H9 (cell line): ENCODE data around the gene PCDHGC5. TPM values are rescaled to one million over a fixed set of nuclear protein-coding genes. Genes with fewer than 3 reads are reported as not detected.

Source experiments
- DNase-seq: peaks from one replicate; pipeline ENCODE4 v3.0.0-alpha.2; 2017
- H2AFZ ChIP-seq: one replicate; pipeline ENCODE4 v1.6.1; 2013; ENCODE audit warnings: mild to moderate bottlenecking, low read length, control low read depth, moderate library complexity
- H2AK5ac ChIP-seq: 2 replicates; pipeline ENCODE4 v1.6.1; 2013; ENCODE audit warnings: low read length, control low read depth, mixed read lengths; ENCODE audit not compliant: insufficient read length
- H2BK120ac ChIP-seq: one replicate; pipeline ENCODE4 v1.6.1; 2013; ENCODE audit warnings: low read depth, mild to moderate bottlenecking, low read length, control low read depth, inconsistent platforms; ENCODE audit not compliant: poor library complexity, severe bottlenecking
- H2BK12ac ChIP-seq: 2 replicates; pipeline ENCODE4 v1.6.1; 2013; ENCODE audit warnings: low read length, control low read depth, mixed read lengths, low read depth; ENCODE audit not compliant: insufficient read length
- H2BK15ac ChIP-seq: 2 replicates; pipeline ENCODE4 v1.6.1; 2013; ENCODE audit warnings: low read depth, low read length, control low read depth
- H2BK20ac ChIP-seq: one replicate; pipeline ENCODE4 v1.6.1; 2013; ENCODE audit warnings: low read depth, mild to moderate bottlenecking, low read length, control low read depth, inconsistent platforms; ENCODE audit not compliant: poor library complexity, severe bottlenecking
- H2BK5ac ChIP-seq: 2 replicates; pipeline ENCODE4 v1.6.1; 2013; ENCODE audit warnings: low read length, control low read depth, mixed read lengths; ENCODE audit not compliant: insufficient read length
- H3K14ac ChIP-seq: 2 replicates; pipeline ENCODE4 v1.6.1; 2013; ENCODE audit warnings: low read length, control low read depth; ENCODE audit not compliant: insufficient read depth
- H3K18ac ChIP-seq: 2 replicates; pipeline ENCODE4 v1.6.1; 2013; ENCODE audit warnings: low read depth, mild to moderate bottlenecking, mixed read lengths, low read length, control low read depth; ENCODE audit not compliant: insufficient read length
- H3K23ac ChIP-seq: 2 replicates; pipeline ENCODE4 v1.6.1; 2013; ENCODE audit warnings: low read length, control low read depth, mixed read lengths, low read depth; ENCODE audit not compliant: insufficient read length
- H3K23me2 ChIP-seq: 2 replicates; pipeline ENCODE4 v1.6.1; 2013; ENCODE audit warnings: low read depth, mild to moderate bottlenecking, mixed read lengths, low read length, control low read depth; ENCODE audit not compliant: insufficient read length, poor library complexity, severe bottlenecking
- H3K27ac ChIP-seq: 2 replicates; pipeline ENCODE4 v1.5.1; 2013; ENCODE audit warnings: low read length, control low read depth, mixed read lengths, low read depth; ENCODE audit not compliant: insufficient read length
- H3K27me3 ChIP-seq: 2 replicates; pipeline ENCODE4 v1.6.1; 2013; ENCODE audit warnings: low read length, control low read depth, inconsistent platforms; ENCODE audit not compliant: insufficient read depth
- H3K4ac ChIP-seq: 2 replicates; pipeline ENCODE4 v1.6.1; 2013; ENCODE audit warnings: low read depth, mild to moderate bottlenecking, control low read depth, inconsistent platforms, low read length, moderate library complexity
- H3K4me1 ChIP-seq: 2 replicates; pipeline ENCODE4 v1.6.1; 2013; ENCODE audit warnings: low read length, control low read depth, inconsistent platforms; ENCODE audit not compliant: insufficient read depth
- H3K4me2 ChIP-seq: 2 replicates; pipeline ENCODE4 v1.6.1; 2013; ENCODE audit warnings: low read length, control low read depth, mixed read lengths; ENCODE audit not compliant: insufficient read length, insufficient read depth
- H3K56ac ChIP-seq: 2 replicates; pipeline ENCODE4 v1.6.1; 2013; ENCODE audit warnings: low read depth, mild to moderate bottlenecking, mixed read lengths, low read length, control low read depth; ENCODE audit not compliant: insufficient read length
- H3K79me1 ChIP-seq: 2 replicates; pipeline ENCODE4 v1.6.1; 2013; ENCODE audit warnings: low read depth, mild to moderate bottlenecking, moderate library complexity, low read length, control low read depth, inconsistent platforms; ENCODE audit not compliant: insufficient read depth, poor library complexity, severe bottlenecking
- H3K79me2 ChIP-seq: 2 replicates; pipeline ENCODE4 v1.6.1; 2013; ENCODE audit warnings: low read length, control low read depth, inconsistent platforms; ENCODE audit not compliant: insufficient read depth
- H3K9ac ChIP-seq: 2 replicates; pipeline ENCODE4 v1.6.1; 2013; ENCODE audit warnings: low read length, control low read depth, mixed read lengths; ENCODE audit not compliant: insufficient read length; ENCODE audit errors: extremely low read depth
- H3K9me3 ChIP-seq: one replicate; pipeline ENCODE4 v1.6.1; 2013; ENCODE audit warnings: low read depth, low read length, inconsistent platforms; ENCODE audit not compliant: control insufficient read depth
- H3T11ph ChIP-seq: one replicate; pipeline ENCODE4 v1.6.1; 2013; ENCODE audit warnings: mild to moderate bottlenecking, low read length, control low read depth, inconsistent platforms
- H4K20me1 ChIP-seq: one replicate; pipeline ENCODE4 v1.6.1; 2013; ENCODE audit not compliant: control insufficient read depth, insufficient read length, insufficient read depth
- H4K5ac ChIP-seq: 2 replicates; pipeline ENCODE4 v1.6.1; 2013; ENCODE audit warnings: low read depth, mild to moderate bottlenecking, mixed read lengths, low read length, control low read depth; ENCODE audit not compliant: insufficient read length
- H4K8ac ChIP-seq: replicated peaks from 2 replicates; pipeline ENCODE4 v1.6.1; 2013; ENCODE audit warnings: low read length, control low read depth, mixed read lengths, low read depth; ENCODE audit not compliant: insufficient read length
- H4K91ac ChIP-seq: 2 replicates; pipeline ENCODE4 v1.6.1; 2013; ENCODE audit warnings: low read depth, mild to moderate bottlenecking, moderate library complexity, mixed read lengths, low read length, control low read depth; ENCODE audit not compliant: insufficient read length
- H3K27ac Mint-ChIP-seq, 3 experiments: 2 replicates in 2 of 3; 3 replicates in 1 of 3; pipeline ENCODE4 v1.8.0; 2020 to 2021; ENCODE audit warnings: mixed read lengths in 3 of 3, mild to moderate bottlenecking in 1 of 3, moderate library complexity in 1 of 3
- H3K27me3 Mint-ChIP-seq: 2 replicates; pipeline ENCODE4 v1.8.0; 2021; ENCODE audit warnings: low read depth, mild to moderate bottlenecking, moderate library complexity, mixed read lengths
- H3K36me3 Mint-ChIP-seq, 3 experiments: 2 replicates in 2 of 3; 3 replicates in 1 of 3; pipeline ENCODE4 v1.8.0; 2020 to 2021; ENCODE audit warnings: low read depth in 3 of 3, mixed read lengths in 3 of 3; ENCODE audit not compliant: insufficient read depth in 1 of 3
- H3K4me1 Mint-ChIP-seq, 2 experiments: 2 replicates each; pipeline ENCODE4 v1.8.0; 2020; ENCODE audit warnings: mixed read lengths in 2 of 2
- H3K4me3 Mint-ChIP-seq, 2 experiments: 2 replicates in 1 of 2; 3 replicates in 1 of 2; pipeline ENCODE4 v1.8.0; 2020 to 2021; ENCODE audit warnings: mild to moderate bottlenecking in 2 of 2, mixed read lengths in 2 of 2, moderate library complexity in 1 of 2
- H3K9me3 Mint-ChIP-seq, 2 experiments: 2 replicates in 1 of 2; 3 replicates in 1 of 2; pipeline ENCODE4 v1.8.0; 2020; ENCODE audit warnings: mild to moderate bottlenecking in 2 of 2, mixed read lengths in 2 of 2, moderate library complexity in 1 of 2
- WGBS: extraction: QIAGEN DNeasy Blood & Tissue Kit; methylation state at CpG from one replicate; pipeline ENCODE4 v1.1.7; 2013; ENCODE audit warnings: missing lambda C conversion rate, low lambda C conversion rate, mixed read lengths; ENCODE audit not compliant: insufficient read length; ENCODE audit errors: extremely low coverage; 5-methylcytosine and 5-hydroxymethylcytosine counted together
- total RNA-seq: library from RNA; stranded (reverse); gene quantifications from 2 replicates; pipeline ENCODE4 v1.2.1, GENCODE V29; 2021
- TF ChIP-seq, protein P1 (sequence below): fragments of 200-600 bp; sonication (generic); conservative IDR thresholded peaks from 3 replicates; pipeline ENCODE4 v1.8.0; 2021; ENCODE audit warnings: antibody characterized with exemption, mild to moderate bottlenecking

PCDHGC5 gene
- total RNA-seq, 1 experiment from 2014 or later, result 0.66 TPM

DNA sequence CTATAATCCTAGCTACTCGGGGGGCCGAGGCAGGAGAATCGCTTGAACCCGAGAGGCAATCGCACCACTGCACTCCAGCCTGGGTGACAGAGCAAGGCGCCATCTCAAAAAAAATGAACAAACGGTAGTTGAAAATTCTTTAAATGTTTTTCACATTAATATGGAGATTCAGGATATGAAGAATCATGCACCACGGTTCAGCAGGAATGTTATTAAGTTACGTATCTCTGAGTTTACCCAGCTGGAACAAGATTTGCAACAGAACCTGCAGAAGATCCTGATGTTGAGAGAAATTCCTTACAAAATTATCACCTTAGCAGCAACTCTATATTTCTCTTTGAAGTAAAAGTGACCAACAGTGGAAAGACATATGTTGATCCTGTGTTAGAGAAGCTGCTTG, 48.5 kb upstream of the PCDHGC5 start:
- Histone ChIP-seq H2AFZ (no peak overlapping the region), H3K79me1 (no peaks in the 10 kb centered on the region), H3K9me3 (no peaks in the 10 kb centered on the region), H3K27me3 (no peaks in the 10 kb centered on the region), H3T11ph (no peak overlapping the region), H3K4me2 (no peak overlapping the region), H3K56ac (no peak overlapping the region), H2BK120ac (no peak overlapping the region), H2BK15ac (no peak overlapping the region), H3K23me2 (no peaks in the 10 kb centered on the region), H3K23ac (no peak overlapping the region), H4K20me1 (no peaks in the 10 kb centered on the region), H3K18ac (no peak overlapping the region), H3K14ac (no peak overlapping the region), H2BK12ac (no peak overlapping the region), H4K91ac (no peak overlapping the region), H3K4ac (no peak overlapping the region), H3K27ac (no peak overlapping the region), H4K5ac (no peak overlapping the region), H4K8ac (no peak overlapping the region), H3K4me1 (peaks cover 2% of the 10 kb centered on the region; the same call in 1 of the 2 replicates), H3K9ac (no peak overlapping the region), H2BK5ac (no peak overlapping the region), H2AK5ac (no peak overlapping the region), H2BK20ac (no peak overlapping the region), H3K79me2 (no peaks in the 10 kb centered on the region)
- Mint-ChIP-seq H3K4me1 (peaks cover 5 to 9% of the 10 kb centered on the region in 2 experiments; a peak in 3 of 4 replicates), H3K27me3 (no peaks in the 10 kb centered on the region), H3K27ac (no peak overlapping the region), H3K36me3 (peaks cover 5 to 13% (median 10%) of the 10 kb centered on the region in 3 experiments; a peak in 6 of 7 replicates), H3K4me3 (no peak overlapping the region), H3K9me3 (peaks cover 11 to 14% of the 10 kb centered on the region in 2 experiments; a peak in 3 of 5 replicates)
- DNase-seq, result no peak
- TF ChIP-seq, protein P1, sequence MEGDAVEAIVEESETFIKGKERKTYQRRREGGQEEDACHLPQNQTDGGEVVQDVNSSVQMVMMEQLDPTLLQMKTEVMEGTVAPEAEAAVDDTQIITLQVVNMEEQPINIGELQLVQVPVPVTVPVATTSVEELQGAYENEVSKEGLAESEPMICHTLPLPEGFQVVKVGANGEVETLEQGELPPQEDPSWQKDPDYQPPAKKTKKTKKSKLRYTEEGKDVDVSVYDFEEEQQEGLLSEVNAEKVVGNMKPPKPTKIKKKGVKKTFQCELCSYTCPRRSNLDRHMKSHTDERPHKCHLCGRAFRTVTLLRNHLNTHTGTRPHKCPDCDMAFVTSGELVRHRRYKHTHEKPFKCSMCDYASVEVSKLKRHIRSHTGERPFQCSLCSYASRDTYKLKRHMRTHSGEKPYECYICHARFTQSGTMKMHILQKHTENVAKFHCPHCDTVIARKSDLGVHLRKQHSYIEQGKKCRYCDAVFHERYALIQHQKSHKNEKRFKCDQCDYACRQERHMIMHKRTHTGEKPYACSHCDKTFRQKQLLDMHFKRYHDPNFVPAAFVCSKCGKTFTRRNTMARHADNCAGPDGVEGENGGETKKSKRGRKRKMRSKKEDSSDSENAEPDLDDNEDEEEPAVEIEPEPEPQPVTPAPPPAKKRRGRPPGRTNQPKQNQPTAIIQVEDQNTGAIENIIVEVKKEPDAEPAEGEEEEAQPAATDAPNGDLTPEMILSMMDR, result no peak
- WGBS, result no CpG with 5 or more reads among the region's 9 CpGs
